Omental fat pad (tissue), 4 donors: ENCODE results near the gene APOO. TPM values are rescaled to one million over a fixed set of nuclear protein-coding genes. Genes with fewer than 3 reads are reported as not detected.
A peak's percentile ranks its signal among the peaks of the same experiment; 100 is the strongest.
"Not testable (repeated sequence)": the region's sequence is repeated elsewhere in the genome, so short reads cannot be mapped to it uniquely, and the experiment has no call there.

Experiments used
- ATAC-seq: fragments of 150-250 bp; one replicate; pipeline ENCODE4 v1.9.1; 2016; ENCODE audit warnings: mild to moderate bottlenecking, moderate library complexity; ENCODE audit not compliant: low FRiP score
- DNase-seq: peaks from one replicate; pipeline ENCODE4 v3.0.0-alpha.2; 2019; ENCODE audit warnings: low spot score
- total RNA-seq, 4 donors: library from RNA; depleted of rRNA; stranded (reverse); fragments of >200 nt; gene quantifications; one replicate each; pipeline ENCODE4 v1.1.0, GENCODE V29; 2016
- TF ChIP-seq, protein P1 (sequence below), 3 donors: fragments of 450-650 bp; IDR thresholded peaks; one replicate each; pipeline ENCODE4 v1.5.1; 2016 to 2017; ENCODE audit warnings: antibody characterized with exemption in 3 of 3, mild to moderate bottlenecking in 3 of 3, moderate library complexity in 2 of 3

Gene APOO
- total RNA-seq, 4 donors from 2014 or later, result 4.4 to 10.0 (median 4.9) TPM

DNA sequence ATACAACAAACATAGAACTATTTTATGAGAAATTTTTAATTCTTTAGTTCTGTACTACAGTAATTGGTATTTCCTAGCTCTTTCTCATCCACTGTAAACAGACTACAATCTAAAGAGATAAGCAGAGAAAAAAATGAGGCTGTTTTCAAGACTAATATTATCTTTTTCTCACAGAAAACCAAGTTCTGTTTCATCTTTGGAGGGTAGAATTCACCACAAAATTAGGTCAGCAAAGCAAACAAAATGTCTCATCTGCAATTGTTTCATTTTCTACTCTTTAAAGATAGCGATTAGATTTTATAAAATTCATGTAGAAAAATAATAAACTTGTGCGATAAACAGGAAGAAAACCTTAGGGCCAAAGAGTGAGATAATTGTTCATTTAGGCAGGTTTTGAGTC lies 10.8 kb downstream of the APOO start:
- DNase-seq (no peak), ATAC-seq (no peak)
- TF ChIP-seq, protein P1, sequence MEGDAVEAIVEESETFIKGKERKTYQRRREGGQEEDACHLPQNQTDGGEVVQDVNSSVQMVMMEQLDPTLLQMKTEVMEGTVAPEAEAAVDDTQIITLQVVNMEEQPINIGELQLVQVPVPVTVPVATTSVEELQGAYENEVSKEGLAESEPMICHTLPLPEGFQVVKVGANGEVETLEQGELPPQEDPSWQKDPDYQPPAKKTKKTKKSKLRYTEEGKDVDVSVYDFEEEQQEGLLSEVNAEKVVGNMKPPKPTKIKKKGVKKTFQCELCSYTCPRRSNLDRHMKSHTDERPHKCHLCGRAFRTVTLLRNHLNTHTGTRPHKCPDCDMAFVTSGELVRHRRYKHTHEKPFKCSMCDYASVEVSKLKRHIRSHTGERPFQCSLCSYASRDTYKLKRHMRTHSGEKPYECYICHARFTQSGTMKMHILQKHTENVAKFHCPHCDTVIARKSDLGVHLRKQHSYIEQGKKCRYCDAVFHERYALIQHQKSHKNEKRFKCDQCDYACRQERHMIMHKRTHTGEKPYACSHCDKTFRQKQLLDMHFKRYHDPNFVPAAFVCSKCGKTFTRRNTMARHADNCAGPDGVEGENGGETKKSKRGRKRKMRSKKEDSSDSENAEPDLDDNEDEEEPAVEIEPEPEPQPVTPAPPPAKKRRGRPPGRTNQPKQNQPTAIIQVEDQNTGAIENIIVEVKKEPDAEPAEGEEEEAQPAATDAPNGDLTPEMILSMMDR (IDR thresholded peaks at IDR 0.05), result no peak

DNA sequence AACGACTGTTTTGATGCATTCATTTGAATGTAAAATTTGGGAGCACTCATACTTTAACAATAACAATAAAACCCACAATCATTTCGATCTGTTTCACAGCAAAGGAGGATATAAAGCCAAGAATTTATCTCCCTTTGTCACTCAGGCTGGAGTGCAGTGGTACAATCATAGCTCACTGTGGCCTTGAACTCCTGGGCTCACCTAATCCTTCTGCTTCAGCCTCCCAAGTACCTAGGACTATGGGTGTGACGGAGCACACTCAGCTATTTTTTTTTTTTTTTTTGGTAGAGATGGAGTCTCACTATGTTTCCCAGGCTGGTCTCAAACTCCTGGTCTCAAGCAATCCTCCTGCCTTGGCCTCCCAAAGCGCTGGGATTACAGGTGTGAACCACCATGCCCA lies 11.2 kb downstream of the APOO start:
- not testable (repeated sequence) for ATAC-seq, DNase-seq

DNA sequence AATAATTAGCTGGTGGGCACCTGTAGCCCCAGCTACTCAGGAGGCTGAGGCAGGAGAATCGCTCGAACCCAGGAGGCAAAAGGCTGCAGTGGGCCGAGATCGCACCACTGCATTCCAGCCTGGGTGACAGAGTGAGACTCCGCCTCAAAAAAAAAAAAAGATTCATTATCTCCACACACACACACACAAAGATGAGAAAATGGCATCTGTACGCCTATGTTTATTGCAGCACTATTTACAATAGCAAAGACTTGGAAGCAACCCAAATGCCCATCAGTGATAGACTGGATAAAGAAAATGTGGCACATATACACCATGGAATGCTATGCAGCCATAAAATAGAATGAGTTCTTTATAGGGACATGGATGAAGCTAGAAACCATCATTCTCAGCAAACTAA lies 12.7 kb downstream of the APOO start:
- ATAC-seq, DNase-seq: not testable (repeated sequence)

DNA sequence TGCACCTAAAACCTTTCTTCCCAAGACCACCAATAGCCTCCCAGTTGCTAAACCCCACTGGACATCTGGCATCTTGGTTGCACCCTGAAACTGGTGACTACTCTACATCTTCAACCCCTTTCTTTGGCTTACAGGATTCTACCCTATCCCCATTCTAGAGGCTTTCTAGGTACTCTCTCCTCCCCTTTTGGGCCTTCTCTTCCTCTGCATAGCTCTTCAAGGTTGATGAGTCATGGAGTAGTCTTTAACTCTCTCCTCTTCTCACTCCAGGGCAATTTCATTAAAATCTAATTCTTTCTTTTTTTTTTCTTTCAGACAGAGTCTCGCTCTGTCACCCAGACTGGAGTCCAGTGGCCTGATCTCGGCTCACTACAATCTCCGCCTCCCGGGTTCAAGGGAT lies 16.8 kb downstream of the APOO start:
- TF ChIP-seq, protein P1 (IDR thresholded peaks at IDR 0.05), result no peak
- DNase-seq, result no peak
- no peak for ATAC-seq

DNA sequence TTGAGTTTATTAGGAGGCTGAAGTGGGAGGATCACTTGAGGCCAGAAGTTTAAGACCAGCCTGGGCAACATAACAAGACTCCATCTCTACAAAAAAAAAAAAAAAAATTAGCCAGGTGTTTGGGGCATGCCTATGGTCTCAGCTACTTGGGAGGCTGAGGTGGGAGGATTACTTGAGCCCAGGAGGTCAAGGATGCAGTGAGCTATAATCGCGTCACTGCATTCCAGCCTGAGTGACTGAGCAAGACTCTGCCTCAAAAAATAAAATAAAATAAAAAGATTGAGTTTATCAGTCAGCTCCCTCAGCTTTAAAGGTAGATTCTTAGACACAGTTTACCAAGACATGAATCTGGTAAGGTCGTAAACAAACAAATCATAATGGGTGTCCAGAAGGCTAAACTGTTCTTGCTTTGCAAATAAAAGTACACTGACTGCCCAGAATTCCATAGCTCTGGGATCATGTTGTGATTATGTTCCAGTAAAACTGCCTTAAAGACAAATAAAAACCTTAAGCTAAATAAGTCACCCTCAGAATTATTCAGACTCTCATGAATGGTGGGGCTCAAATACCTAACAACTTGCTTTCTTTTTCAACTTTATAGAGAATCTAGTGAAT lies 18.7 kb downstream of the APOO start:
- ATAC-seq (no peak), DNase-seq (no peak)
- TF ChIP-seq, protein P1 (IDR thresholded peaks at IDR 0.05), result no peak

DNA sequence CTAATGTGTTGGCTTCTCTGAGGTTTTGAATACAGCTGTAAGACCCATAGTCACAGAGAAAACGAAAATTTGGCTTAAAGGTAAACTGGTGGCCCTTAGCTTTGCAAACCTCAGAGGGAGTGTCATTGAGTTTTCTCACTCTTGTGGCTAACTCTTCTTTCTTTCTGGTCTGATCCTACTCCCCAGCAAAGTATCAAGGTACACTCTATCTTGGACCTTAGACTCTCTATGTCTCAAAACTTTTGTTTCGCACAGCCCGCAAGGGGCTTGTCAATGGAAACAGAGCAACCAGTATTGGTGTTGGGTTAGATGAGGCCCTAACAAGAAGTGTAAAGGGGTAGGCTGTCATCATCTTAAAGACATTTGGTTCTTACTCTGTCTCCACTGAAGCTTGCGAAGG lies 19.8 kb downstream of the APOO start:
- DNase-seq (no peak), ATAC-seq (no peak)
- TF ChIP-seq, protein P1 (IDR thresholded peaks at IDR 0.05), result no peak

DNA sequence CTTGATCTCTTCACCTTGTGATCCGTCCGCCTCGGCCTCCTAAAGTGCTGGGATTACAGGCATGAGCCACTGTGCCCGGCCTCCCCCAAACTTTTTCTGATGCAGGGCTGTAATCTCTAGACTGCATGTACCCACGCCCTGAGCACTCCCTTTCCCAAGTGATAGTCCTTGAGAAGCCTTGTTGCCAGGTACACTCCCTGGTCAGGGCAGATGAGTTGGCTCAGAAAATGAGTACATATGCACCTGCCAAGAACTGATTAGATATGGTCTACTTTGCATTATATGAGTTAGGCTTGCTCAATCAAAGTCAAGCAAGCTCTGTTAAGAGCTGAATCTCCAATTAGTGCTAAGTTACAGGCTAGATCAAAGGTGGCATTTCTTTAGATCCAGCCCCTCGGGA lies 20.3 kb downstream of the APOO start:
- TF ChIP-seq, protein P1 (IDR thresholded peaks at IDR 0.05), result no peak
- DNase-seq (no peak), ATAC-seq (peak; percentile 61)

DNA sequence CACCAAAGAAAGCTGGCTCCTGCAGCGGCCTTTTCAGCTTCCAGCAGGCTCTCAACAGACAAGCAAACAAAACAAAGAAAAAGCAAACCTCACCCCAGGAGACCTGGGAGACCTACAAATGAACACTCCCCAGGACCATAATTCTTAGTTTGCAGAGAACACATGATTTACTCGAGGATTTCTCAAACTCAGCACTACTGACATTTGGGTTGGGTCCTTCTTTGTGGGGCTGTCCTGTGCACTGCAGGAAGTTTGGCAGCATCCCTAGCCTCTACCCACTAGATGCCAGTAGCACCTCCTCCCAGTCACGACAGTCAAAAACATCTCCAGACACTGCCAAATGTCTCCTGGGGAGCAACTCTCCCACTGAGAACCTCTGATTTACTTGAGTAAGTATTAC lies 21.9 kb downstream of the APOO start:
- ATAC-seq, result no peak
- DNase-seq, result no peak
- TF ChIP-seq, protein P1 (IDR thresholded peaks at IDR 0.05), result no peak
